ENCODE measurements around the gene NRP2. TPM values are rescaled to one million over a fixed set of nuclear protein-coding genes. Genes with fewer than 3 reads are reported as not detected.

NRP2 gene
- total and polyA plus RNA-seq, 4 experiments from 2014 or later: 1.1 to 2.1 TPM; not detected in 2

GRCh38 chr2:205703471-205704126 lies 21.3 kb downstream of the NRP2 start:
- Histone ChIP-seq H3K9me3 (ENCODE audit: control insufficient read depth in 1 of 2, low read length in 2 of 2) (no peaks in the 10 kb centered on the region), H3K36me3 (ENCODE audit: insufficient read depth, low read length) (no peaks in the 10 kb centered on the region), H3K27ac (ENCODE audit: low read depth, low read length) (no peak overlapping the region), H3K4me3 (ENCODE audit: low read length in 2 of 2) (no peak overlapping the region), H3K4me1 (ENCODE audit: insufficient read depth, low read length) (no peaks in the 10 kb centered on the region), H3K27me3 (ENCODE audit: insufficient read depth, low read length) (no peaks in the 10 kb centered on the region)
- no peaks in the 10 kb centered on the region for H3K36me3 Mint-ChIP-seq
- POLR2A ChIA-PET (ENCODE audit: partially characterized antibody): no interaction called here
- intact Hi-C loops (cut with micrococcal nuclease): no loop called here
- peaks cover 0 to 3% of the 10 kb centered on the region in 2 donors for H3K27me3 Mint-ChIP-seq
- no peak overlapping the region for H3K27ac Mint-ChIP-seq
- H3K4me3 Mint-ChIP-seq: no peak overlapping the region
- H3K4me1 Mint-ChIP-seq: peaks cover 7 to 12% (median 9%) of the 10 kb centered on the region in 4 donors
- DNase-seq: no peak
- CTCF ChIA-PET (ENCODE audit: partially characterized antibody): interaction anchor here (1.0 to 1.6 kb wide), 3 partner anchors 9 to 27 kb away, joined by 3 read pairs; no protein-coding TSS in a partner anchor
- H3K9me3 Mint-ChIP-seq: no peaks in the 10 kb centered on the region

GRCh38 chr2:205704127-205704741 lies 21.9 kb downstream of the NRP2 start:
- Mint-ChIP-seq H3K27ac (no peak overlapping the region), H3K4me1 (peaks cover 7 to 12% (median 9%) of the 10 kb centered on the region in 4 donors), H3K27me3 (peaks cover 0 to 3% of the 10 kb centered on the region in 2 donors), H3K9me3 (no peaks in the 10 kb centered on the region), H3K4me3 (no peak overlapping the region), H3K36me3 (no peaks in the 10 kb centered on the region)
- Histone ChIP-seq H3K36me3 (ENCODE audit: insufficient read depth, low read length) (no peaks in the 10 kb centered on the region), H3K27me3 (ENCODE audit: insufficient read depth, low read length) (no peaks in the 10 kb centered on the region), H3K4me1 (ENCODE audit: insufficient read depth, low read length) (no peaks in the 10 kb centered on the region), H3K27ac (ENCODE audit: low read depth, low read length) (no peak overlapping the region), H3K9me3 (ENCODE audit: control insufficient read depth in 1 of 2, low read length in 2 of 2) (no peaks in the 10 kb centered on the region), H3K4me3 (ENCODE audit: low read length in 2 of 2) (no peak overlapping the region)
- intact Hi-C loops (cut with micrococcal nuclease): no loop called here
- ChIA-PET CTCF (ENCODE audit: partially characterized antibody) (interaction anchor here (1.0 to 1.6 kb wide), 3 partner anchors 8 to 28 kb away, joined by 3 read pairs; no protein-coding TSS in a partner anchor), POLR2A (ENCODE audit: partially characterized antibody) (no interaction called here)
- no peak for DNase-seq

- intact Hi-C loops (cut with micrococcal nuclease): no loop called here
- Mint-ChIP-seq H3K36me3 (no peaks in the 10 kb centered on the region), H3K4me1 (peaks cover 7 to 12% (median 9%) of the 10 kb centered on the region in 4 donors), H3K27ac (peak overlapping the region in 3 of 7 donors; percentile 20 to 48 (median 44)), H3K9me3 (no peaks in the 10 kb centered on the region), H3K27me3 (peaks cover 0 to 3% of the 10 kb centered on the region in 2 donors), H3K4me3 (no peak overlapping the region)
- ChIA-PET POLR2A (ENCODE audit: partially characterized antibody) (no interaction called here), CTCF (ENCODE audit: partially characterized antibody) (interaction anchor here (1.2 to 1.6 kb wide), 2 partner anchors 26 to 30 kb away, joined by 3 to 6 read pairs; no protein-coding TSS in a partner anchor)
- Histone ChIP-seq H3K9me3 (ENCODE audit: control insufficient read depth in 1 of 2, low read length in 2 of 2) (no peaks in the 10 kb centered on the region), H3K4me3 (ENCODE audit: low read length in 2 of 2) (no peak overlapping the region), H3K4me1 (ENCODE audit: insufficient read depth, low read length) (no peaks in the 10 kb centered on the region), H3K36me3 (ENCODE audit: insufficient read depth, low read length) (no peaks in the 10 kb centered on the region), H3K27ac (ENCODE audit: low read depth, low read length) (no peak overlapping the region), H3K27me3 (ENCODE audit: insufficient read depth, low read length) (no peaks in the 10 kb centered on the region)
- no peak for DNase-seq
Observed at GRCh38 chr2:205705511-205706349, 23.4 kb downstream of the NRP2 start.

GRCh38 chr2:205706769-205707381 lies 24.6 kb downstream of the NRP2 start:
- no peaks in the 10 kb centered on the region for H3K27me3 ChIP-seq (ENCODE audit: insufficient read depth, low read length)
- Mint-ChIP-seq H3K27ac (peak overlapping the region; percentile 30 to 95 (median 87)), H3K9me3 (no peaks in the 10 kb centered on the region), H3K4me3 (peak overlapping the region in 6 of 8 donors; percentile 24 to 70 (median 37)), H3K27me3 (peaks cover 0 to 3% of the 10 kb centered on the region in 2 donors), H3K4me1 (peaks cover 7 to 12% (median 9%) of the 10 kb centered on the region in 4 donors), H3K36me3 (no peaks in the 10 kb centered on the region)
- no peaks in the 10 kb centered on the region for H3K9me3 ChIP-seq (ENCODE audit: control insufficient read depth in 1 of 2, low read length in 2 of 2)
- intact Hi-C loops (cut with micrococcal nuclease): no loop called here
- ChIA-PET CTCF (ENCODE audit: partially characterized antibody) (interaction anchor here (1.2 kb wide), 1 partner anchor 27 kb away, joined by 6 read pairs; no protein-coding TSS in a partner anchor), POLR2A (ENCODE audit: partially characterized antibody) (interaction anchor here (0.6 kb wide), 1 partner anchor 11 kb away, joined by 3 read pairs; no protein-coding TSS in a partner anchor)
- peak in 3 of 5 donors; percentile 5 to 19 (median 9) for DNase-seq
- H3K36me3 ChIP-seq (ENCODE audit: insufficient read depth, low read length): no peaks in the 10 kb centered on the region
- no peak overlapping the region for H3K4me3 ChIP-seq (ENCODE audit: low read length in 2 of 2)
- H3K4me1 ChIP-seq (ENCODE audit: insufficient read depth, low read length): no peaks in the 10 kb centered on the region
- no peak overlapping the region for H3K27ac ChIP-seq (ENCODE audit: low read depth, low read length)

GRCh38 chr2:205708231-205708631 lies 25.9 kb downstream of the NRP2 start:
- Mint-ChIP-seq H3K4me3 (no peak overlapping the region), H3K27ac (no peak overlapping the region), H3K4me1 (peaks cover 7 to 12% (median 9%) of the 10 kb centered on the region in 4 donors), H3K9me3 (no peaks in the 10 kb centered on the region), H3K36me3 (no peaks in the 10 kb centered on the region), H3K27me3 (peaks cover 0 to 3% of the 10 kb centered on the region in 2 donors)
- Histone ChIP-seq H3K4me3 (ENCODE audit: low read length in 2 of 2) (no peak overlapping the region), H3K27me3 (ENCODE audit: insufficient read depth, low read length) (no peaks in the 10 kb centered on the region), H3K4me1 (ENCODE audit: insufficient read depth, low read length) (no peaks in the 10 kb centered on the region), H3K27ac (ENCODE audit: low read depth, low read length) (no peak overlapping the region), H3K36me3 (ENCODE audit: insufficient read depth, low read length) (no peaks in the 10 kb centered on the region), H3K9me3 (ENCODE audit: control insufficient read depth in 1 of 2, low read length in 2 of 2) (no peaks in the 10 kb centered on the region)
- CTCF ChIA-PET (ENCODE audit: partially characterized antibody): no interaction called here
- DNase-seq: no peak
- POLR2A ChIA-PET (ENCODE audit: partially characterized antibody): no interaction called here
- intact Hi-C loops (cut with micrococcal nuclease): no loop called here

GRCh38 chr2:205709319-205709718 lies 27.0 kb downstream of the NRP2 start:
- no peak overlapping the region for H3K4me3 ChIP-seq (ENCODE audit: low read length in 2 of 2)
- H3K36me3 ChIP-seq (ENCODE audit: insufficient read depth, low read length): no peaks in the 10 kb centered on the region
- ChIA-PET CTCF (ENCODE audit: partially characterized antibody) (no interaction called here), POLR2A (ENCODE audit: partially characterized antibody) (no interaction called here)
- DNase-seq: no peak
- Mint-ChIP-seq H3K27ac (peak overlapping the region in 1 of 7 donors; percentile 5), H3K9me3 (no peaks in the 10 kb centered on the region), H3K4me1 (peaks cover 7 to 12% (median 9%) of the 10 kb centered on the region in 4 donors), H3K27me3 (peaks cover 2 to 6% of the 10 kb centered on the region in 2 donors), H3K4me3 (no peak overlapping the region), H3K36me3 (no peaks in the 10 kb centered on the region)
- intact Hi-C loops (cut with micrococcal nuclease): no loop called here
- no peaks in the 10 kb centered on the region for H3K27me3 ChIP-seq (ENCODE audit: insufficient read depth, low read length)
- H3K4me1 ChIP-seq (ENCODE audit: insufficient read depth, low read length): no peaks in the 10 kb centered on the region
- no peaks in the 10 kb centered on the region for H3K9me3 ChIP-seq (ENCODE audit: control insufficient read depth in 1 of 2, low read length in 2 of 2)
- no peak overlapping the region for H3K27ac ChIP-seq (ENCODE audit: low read depth, low read length)
